Glomerular visceral epithelial cell (primary cell): Measurements from ENCODE around the gene SHANK1.

Source experiments
- DNase-seq: peaks from one replicate; pipeline ENCODE4 v3.0.0-alpha.2; 2016; ENCODE audit errors: extremely low spot score

SHANK1 gene

GRCh38 chr19:50686310-50687032, 33.1 kb downstream of the SHANK1 start:
- no peak for DNase-seq

GRCh38 chr19:50679177-50680125, 40.2 kb downstream of the SHANK1 start:
- peak; percentile 76 for DNase-seq

- no peak for DNase-seq
These were observed 41.3 kb downstream of the SHANK1 start for GRCh38 chr19:50678323-50678722.

GRCh38 chr19:50677636-50678035, 42.0 kb downstream of the SHANK1 start:
- no peak for DNase-seq

- no peak for DNase-seq
These were observed 42.9 kb downstream of the SHANK1 start for GRCh38 chr19:50676625-50677197.

GRCh38 chr19:50673118-50673517, 46.5 kb downstream of the SHANK1 start:
- no peak for DNase-seq

GRCh38 chr19:50670102-50670380, 49.6 kb downstream of the SHANK1 start:
- DNase-seq = no peak

- peak; percentile 43 for DNase-seq
These were observed 50.1 kb downstream of the SHANK1 start for GRCh38 chr19:50669302-50670101.

- no peak for DNase-seq
These were observed 50.7 kb downstream of the SHANK1 start for GRCh38 chr19:50668879-50669278.

GRCh38 chr19:50668416-50668815, 51.2 kb downstream of the SHANK1 start:
- no peak for DNase-seq

- DNase-seq = no peak
These were observed 51.8 kb downstream of the SHANK1 start for GRCh38 chr19:50667759-50668231.

GRCh38 chr19:50667177-50667758, 52.3 kb downstream of the SHANK1 start:
- DNase-seq = no peak

GRCh38 chr19:50666346-50667176, 53.0 kb downstream of the SHANK1 start:
- no peak for DNase-seq

GRCh38 chr19:50664204-50664603, 55.4 kb downstream of the SHANK1 start:
- DNase-seq = no peak

- peak; percentile 12 for DNase-seq
These were observed 56.2 kb downstream of the SHANK1 start for GRCh38 chr19:50663482-50663790.

- no peak for DNase-seq
These were observed 56.7 kb downstream of the SHANK1 start for GRCh38 chr19:50662651-50663481.

GRCh38 chr19:50661766-50662650, 57.6 kb downstream of the SHANK1 start:
- DNase-seq = no peak

GRCh38 chr19:50661023-50661422, 58.6 kb downstream of the SHANK1 start:
- no peak for DNase-seq

- no peak for DNase-seq
These were observed 59.6 kb downstream of the SHANK1 start for GRCh38 chr19:50660088-50660366.
